ENCODE results near the gene PPP1R15B. TPM values are rescaled to one million over a fixed set of nuclear protein-coding genes. Genes with fewer than 3 reads are reported as not detected.

The PPP1R15B gene
- total and polyA plus RNA-seq, 2 donors (not counting 1 experiment from before 2014, with no cell fraction given): 65.7 to 137 TPM

GRCh38 chr1:204405988-204406387 is 5.6 kb downstream of the PPP1R15B start:
- Mint-ChIP-seq H3K27ac (no peak overlapping the region), H3K9me3 (ENCODE audit: insufficient read depth) (no peaks in the 10 kb centered on the region), H3K4me3 (peak overlapping the region; percentile 51), H3K4me1 (peaks cover 38% of the 10 kb centered on the region), H3K27me3 (no peaks in the 10 kb centered on the region)
- ATAC-seq (ENCODE audit: low read depth) (no peak), DNase-seq (no peak)
- H2AFZ ChIP-seq (ENCODE audit: insufficient read depth, low read depth, low read length, poor library complexity, severe bottlenecking): no peak overlapping the region
- H3K9me3 ChIP-seq (ENCODE audit: control extremely low read depth in 1 of 3, control insufficient read depth in 2 of 3, insufficient read depth in 1 of 3, low read length in 2 of 3): no peaks in the 10 kb centered on the region
- peaks cover 77% of the 10 kb centered on the region for H3K79me2 ChIP-seq (ENCODE audit: control insufficient read depth, insufficient read depth, low read length)
- peaks cover 9 to 23% of the 10 kb centered on the region in 2 donors for H3K4me1 ChIP-seq (ENCODE audit: control insufficient read depth in 2 of 2, insufficient read depth in 2 of 2, low read length in 2 of 2)
- intact Hi-C loops (cut with micrococcal nuclease): no loop called here
- TF ChIP-seq EZH2 (IDR thresholded peaks at IDR 0.05; ENCODE audit: borderline replicate concordance, insufficient read depth, low read depth, low read length, poor library complexity, severe bottlenecking) (no peak), CTCF (IDR thresholded peaks at IDR 0.05) (no peak)
- H3K36me3 ChIP-seq (replicated peaks in 1 of 2; ENCODE audit: control extremely low read depth in 1 of 2, control insufficient read depth in 1 of 2, extremely low read depth in 1 of 2, insufficient read depth in 2 of 2, low read length in 1 of 2): peaks cover 8 to 55% of the 10 kb centered on the region in 2 experiments
- H3K27ac ChIP-seq (ENCODE audit: low read length in 2 of 2): no peak overlapping the region
- peak overlapping the region in 1 of 5 experiments; percentile 84 for H3K4me3 ChIP-seq (ENCODE audit: control extremely low read depth in 1 of 5, extremely low read depth in 1 of 5, insufficient read depth in 1 of 5, low read depth in 2 of 5, low read length in 4 of 5)
- 66% methylated on average over 2 of the region's 2 CpGs for WGBS (ENCODE audit: insufficient coverage)
- H3K9ac ChIP-seq (ENCODE audit: low read length): no peak overlapping the region
- ChIA-PET CTCF (interaction anchor here (0.8 to 1.0 kb wide), 2 partner anchors 9 to 25 kb away, joined by 4 read pairs; no protein-coding TSS in a partner anchor), POLR2A (interaction anchor here (0.7 kb wide), 1 partner anchor 7 kb away, joined by 3 read pairs; no protein-coding TSS in a partner anchor)
- H3K27me3 ChIP-seq (replicated peaks in 1 of 4; ENCODE audit: control extremely low read depth in 1 of 4, control insufficient read depth in 3 of 4, insufficient read depth in 4 of 4, low read length in 3 of 4): no peaks in the 10 kb centered on the region
- H4K20me1 ChIP-seq (ENCODE audit: control insufficient read depth, insufficient read depth, low read length, poor library complexity, severe bottlenecking): peaks cover 85% of the 10 kb centered on the region
- H3K4me2 ChIP-seq (replicated peaks; ENCODE audit: low read depth, low read length, poor library complexity, severe bottlenecking): peak overlapping the region; percentile 81

- POLR2A ChIA-PET: no interaction called here
- H3K4me3 Mint-ChIP-seq: no peak overlapping the region
- intact Hi-C loops (cut with micrococcal nuclease): no loop called here
These were observed 7.0 kb downstream of the PPP1R15B start for GRCh38 chr1:204404629-204405028.

More at GRCh38 chr1:204404629-204405028, 7.0 kb downstream of the PPP1R15B start:
- no peaks in the 10 kb centered on the region for H3K27me3 ChIP-seq (replicated peaks in 1 of 4; ENCODE audit: control extremely low read depth in 1 of 4, control insufficient read depth in 3 of 4, insufficient read depth in 4 of 4, low read length in 3 of 4)
- no peak overlapping the region for H3K9ac ChIP-seq (ENCODE audit: low read length)
- no peak overlapping the region for H3K4me2 ChIP-seq (replicated peaks; ENCODE audit: low read depth, low read length, poor library complexity, severe bottlenecking)
- H3K4me1 ChIP-seq (ENCODE audit: control insufficient read depth in 2 of 2, insufficient read depth in 2 of 2, low read length in 2 of 2): peaks cover 9 to 14% of the 10 kb centered on the region in 2 donors
- H4K20me1 ChIP-seq (ENCODE audit: control insufficient read depth, insufficient read depth, low read length, poor library complexity, severe bottlenecking): peaks cover 72% of the 10 kb centered on the region
- H3K79me2 ChIP-seq (ENCODE audit: control insufficient read depth, insufficient read depth, low read length): peaks cover 64% of the 10 kb centered on the region
- no peak overlapping the region for H3K4me3 ChIP-seq (ENCODE audit: control extremely low read depth in 1 of 5, extremely low read depth in 1 of 5, insufficient read depth in 1 of 5, low read depth in 2 of 5, low read length in 4 of 5)
- Mint-ChIP-seq H3K9me3 (ENCODE audit: insufficient read depth) (no peaks in the 10 kb centered on the region), H3K27me3 (no peaks in the 10 kb centered on the region), H3K27ac (no peak overlapping the region), H3K4me1 (peaks cover 31% of the 10 kb centered on the region)
- no peak for TF ChIP-seq CTCF (IDR thresholded peaks at IDR 0.05)
- no peak for TF ChIP-seq EZH2 (IDR thresholded peaks at IDR 0.05; ENCODE audit: borderline replicate concordance, insufficient read depth, low read depth, low read length, poor library complexity, severe bottlenecking)
- no peak for DNase-seq
- no CpG with 5 or more reads among the region's 2 CpGs for WGBS (ENCODE audit: insufficient coverage)
- H3K27ac ChIP-seq (ENCODE audit: low read length in 2 of 2): no peak overlapping the region
- no peaks in the 10 kb centered on the region for H3K9me3 ChIP-seq (ENCODE audit: control extremely low read depth in 1 of 3, control insufficient read depth in 2 of 3, insufficient read depth in 1 of 3, low read length in 2 of 3)
- ATAC-seq (ENCODE audit: low read depth): no peak
- CTCF ChIA-PET: no interaction called here
- H3K36me3 ChIP-seq (replicated peaks in 1 of 2; ENCODE audit: control extremely low read depth in 1 of 2, control insufficient read depth in 1 of 2, extremely low read depth in 1 of 2, insufficient read depth in 2 of 2, low read length in 1 of 2): peaks cover 16 to 59% of the 10 kb centered on the region in 2 experiments
- no peak overlapping the region for H2AFZ ChIP-seq (ENCODE audit: insufficient read depth, low read depth, low read length, poor library complexity, severe bottlenecking)
